H1 (cell line): ENCODE data around the gene MDM4.

Experiments
- JUN ChIP-seq: IDR thresholded peaks from 2 replicates; pipeline ENCODE4 v1.6.1; 2011; ENCODE audit warnings: low read depth, mild to moderate bottlenecking, improper control_type of control experiment, low read length
- PHF8 ChIP-seq: fragments of 200-600 bp; sonication (generic); conservative IDR thresholded peaks from 2 replicates; pipeline ENCODE4 v1.7.1; 2012; ENCODE audit warnings: low read depth, mild to moderate bottlenecking, inconsistent platforms, low read length, moderate library complexity
- POLR2A ChIP-seq, 2 experiments: IDR thresholded peaks; 1 replicate in 1 of 2; 2 replicates in 1 of 2; pipeline ENCODE4 v1.6.1; 2011; ENCODE audit warnings: low read depth in 2 of 2, low read length in 2 of 2, mild to moderate bottlenecking in 2 of 2; ENCODE audit errors: control extremely low read depth in 1 of 2
- POLR2AphosphoS5 ChIP-seq: IDR thresholded peaks from 2 replicates; pipeline ENCODE4 v1.6.1; 2011; ENCODE audit warnings: low read depth, low read length
- RNF2 ChIP-seq: fragments of 200-900, 300-1000 bp; sonication (generic); IDR thresholded peaks from 2 replicates; pipeline ENCODE4 v1.7.1; 2016; ENCODE audit warnings: borderline replicate concordance, low read depth, mild to moderate bottlenecking, antibody characterized with exemption, low read length; ENCODE audit not compliant: poor library complexity, severe bottlenecking; ENCODE audit errors: missing control alignments
- SRF ChIP-seq: IDR thresholded peaks from 2 replicates; pipeline ENCODE4 v1.6.1; 2011; ENCODE audit warnings: mild to moderate bottlenecking, low read depth, low read length, moderate library complexity
- USF2 ChIP-seq: IDR thresholded peaks from 2 replicates; pipeline ENCODE4 v1.6.1; 2011; ENCODE audit warnings: low read length, improper control_type of control experiment

DNA sequence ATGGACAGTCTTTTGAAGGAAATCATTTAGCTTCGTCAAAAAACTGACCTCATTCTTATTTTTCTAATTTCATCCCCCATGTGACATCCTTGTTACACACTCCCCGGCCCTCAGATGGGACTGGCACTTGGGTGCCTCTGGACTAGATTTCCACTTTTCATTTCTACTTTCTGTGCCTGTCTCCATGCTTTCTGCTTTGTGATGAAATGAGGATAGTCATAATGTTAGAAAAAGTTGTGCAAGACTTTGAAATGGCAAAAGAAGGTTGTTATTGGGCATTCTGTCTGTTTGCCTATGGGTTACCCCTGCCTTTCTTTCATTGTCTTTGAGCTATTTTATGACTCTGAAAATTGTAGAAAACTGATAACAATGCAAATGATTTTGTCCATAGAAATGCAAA is 54.9 kb downstream of the MDM4 start:
- TF ChIP-seq POLR2A (IDR thresholded peaks at IDR 0.05; ENCODE audit: control extremely low read depth in 1 of 2, low read depth in 2 of 2, low read length in 2 of 2) (no peak), SRF (no peak), JUN (no peak), POLR2AphosphoS5 (no peak), USF2 (no peak), PHF8 (no peak), RNF2 (no peak)
